OCI-LY1 (cell line): ENCODE results near the gene DENND4A.

ENCODE experiments used
- CTCF ChIP-seq: fragments of 200-600 bp; sonication (generic), shearing (Covaris generic); IDR thresholded peaks from 2 replicates; pipeline ENCODE4 v1.5.1; 2017; ENCODE audit warnings: mild to moderate bottlenecking, antibody characterized with exemption, low read length, moderate library complexity, mixed read lengths
- EZH2 ChIP-seq: fragments of 200-600 bp; sonication (generic), shearing (Covaris generic); IDR thresholded peaks from 2 replicates; pipeline ENCODE4 v1.8.0; 2017; ENCODE audit warnings: borderline replicate concordance, mixed run types, mild to moderate bottlenecking, antibody characterized with exemption, low read length, moderate library complexity, mixed read lengths

- no peak for TF ChIP-seq EZH2
- TF ChIP-seq CTCF, result no peak
These were observed 136.6 kb downstream of the DENND4A start for GRCh38 chr15:65655457-65655856.
